ENCODE data around the gene PHF21A. TPM values are rescaled to one million over a fixed set of nuclear protein-coding genes. Genes with fewer than 3 reads are reported as not detected.
A peak's percentile ranks its signal among the peaks of the same experiment; 100 is the strongest.

The PHF21A gene
- total and polyA plus RNA-seq, 10 of the 15 experiments (the other 5 are each of a cell fraction or from before 2014, with no cell fraction given), result 2.6 to 37.2 (median 16.0) TPM

DNA sequence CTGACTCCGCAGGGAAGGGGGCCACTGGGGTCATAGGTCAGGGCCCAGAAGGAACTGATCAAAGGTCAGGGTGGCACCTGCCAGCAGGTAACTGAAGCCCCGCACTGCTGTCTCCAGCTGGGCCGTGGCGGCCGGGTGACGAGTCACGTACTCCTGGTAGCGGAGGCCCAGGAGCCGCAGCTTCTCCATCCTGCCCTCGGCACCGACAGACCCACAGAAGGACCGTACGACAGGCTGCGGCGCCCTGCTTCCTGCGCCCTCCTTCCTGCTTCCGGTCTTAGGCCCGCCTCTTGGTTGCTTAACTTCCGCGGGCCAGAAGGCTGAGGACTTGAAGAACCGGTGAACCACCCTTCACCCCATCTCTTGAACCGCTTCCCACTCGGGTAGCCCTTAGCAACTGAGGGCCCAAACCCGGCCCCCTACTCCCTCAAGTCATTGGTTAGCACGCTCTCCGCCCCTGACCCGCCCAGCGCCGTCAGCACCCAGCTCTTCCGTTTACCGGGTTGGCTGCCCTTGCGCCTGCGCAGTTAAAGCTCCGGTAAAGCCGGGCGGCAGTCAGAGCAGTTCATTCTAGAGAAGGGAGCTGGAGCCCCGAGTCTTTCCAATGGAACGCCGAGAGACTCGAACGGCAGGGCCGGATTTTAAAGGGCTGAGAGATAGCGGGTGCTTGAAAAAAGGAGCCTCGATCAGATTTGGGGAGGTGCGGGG is 203.5 kb downstream of the PHF21A start, which contains the start of gene PEX16 (continued):
- no peak for TF ChIP-seq CBFB (IDR thresholded peaks at IDR 0.05; ENCODE audit: low read depth)
- TF ChIP-seq SMAD5 (IDR thresholded peaks at IDR 0.05; ENCODE audit: low read depth), result peak; percentile 79; the same call in 1 of the 2 replicates
- TF ChIP-seq NR2C2 (IDR thresholded peaks at IDR 0.05; ENCODE audit: borderline replicate concordance, control insufficient read depth, insufficient read length, low read depth), result peak; percentile 86
- no peak for TF ChIP-seq SREBF2 (IDR thresholded peaks at IDR 0.05; ENCODE audit: low read length)
- peak; percentile 78 to 99 for TF ChIP-seq SRF (IDR thresholded peaks at IDR 0.05; ENCODE audit: low read depth in 2 of 2, low read length in 2 of 2)
- no peak for TF ChIP-seq FOXK2 (IDR thresholded peaks at IDR 0.05)
- peak; percentile 62 for TF ChIP-seq HCFC1 (IDR thresholded peaks at IDR 0.05; ENCODE audit: low read length)
- peak; percentile 58 for TF ChIP-seq SP1 (IDR thresholded peaks at IDR 0.05; ENCODE audit: low read depth, low read length)
- TF ChIP-seq, protein P1, sequence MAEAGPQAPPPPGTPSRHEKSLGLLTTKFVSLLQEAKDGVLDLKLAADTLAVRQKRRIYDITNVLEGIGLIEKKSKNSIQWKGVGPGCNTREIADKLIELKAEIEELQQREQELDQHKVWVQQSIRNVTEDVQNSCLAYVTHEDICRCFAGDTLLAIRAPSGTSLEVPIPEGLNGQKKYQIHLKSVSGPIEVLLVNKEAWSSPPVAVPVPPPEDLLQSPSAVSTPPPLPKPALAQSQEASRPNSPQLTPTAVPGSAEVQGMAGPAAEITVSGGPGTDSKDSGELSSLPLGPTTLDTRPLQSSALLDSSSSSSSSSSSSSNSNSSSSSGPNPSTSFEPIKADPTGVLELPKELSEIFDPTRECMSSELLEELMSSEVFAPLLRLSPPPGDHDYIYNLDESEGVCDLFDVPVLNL (IDR thresholded peaks at IDR 0.05; ENCODE audit: low read depth, low read length), result no peak
- no peak for TF ChIP-seq CHD1 (IDR thresholded peaks at IDR 0.05; ENCODE audit: low read depth, low read length)
- no peak for TF ChIP-seq ZBED1 (IDR thresholded peaks at IDR 0.05; ENCODE audit: borderline replicate concordance)
- peak; percentile 67; the same call in 1 of the 2 replicates for TF ChIP-seq POLR2AphosphoS2 (IDR thresholded peaks at IDR 0.05; ENCODE audit: low read depth, low read length)
- TF ChIP-seq CHD4 (IDR thresholded peaks at IDR 0.05), result no peak
- no peak for TF ChIP-seq EED (IDR thresholded peaks at IDR 0.05; ENCODE audit: low read depth)
- no peak for TF ChIP-seq RB1 (IDR thresholded peaks at IDR 0.05; ENCODE audit: borderline replicate concordance)
- no peak for TF ChIP-seq BRCA1 (IDR thresholded peaks at IDR 0.05; ENCODE audit: low read depth, low read length)
- TF ChIP-seq BACH1 (IDR thresholded peaks at IDR 0.05; ENCODE audit: borderline replicate concordance), result peak; percentile 67
- TF ChIP-seq, protein P2, sequence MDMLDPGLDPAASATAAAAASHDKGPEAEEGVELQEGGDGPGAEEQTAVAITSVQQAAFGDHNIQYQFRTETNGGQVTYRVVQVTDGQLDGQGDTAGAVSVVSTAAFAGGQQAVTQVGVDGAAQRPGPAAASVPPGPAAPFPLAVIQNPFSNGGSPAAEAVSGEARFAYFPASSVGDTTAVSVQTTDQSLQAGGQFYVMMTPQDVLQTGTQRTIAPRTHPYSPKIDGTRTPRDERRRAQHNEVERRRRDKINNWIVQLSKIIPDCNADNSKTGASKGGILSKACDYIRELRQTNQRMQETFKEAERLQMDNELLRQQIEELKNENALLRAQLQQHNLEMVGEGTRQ (IDR thresholded peaks at IDR 0.05; ENCODE audit: borderline replicate concordance, low read depth, low read length), result no peak
- TF ChIP-seq, protein P3, sequence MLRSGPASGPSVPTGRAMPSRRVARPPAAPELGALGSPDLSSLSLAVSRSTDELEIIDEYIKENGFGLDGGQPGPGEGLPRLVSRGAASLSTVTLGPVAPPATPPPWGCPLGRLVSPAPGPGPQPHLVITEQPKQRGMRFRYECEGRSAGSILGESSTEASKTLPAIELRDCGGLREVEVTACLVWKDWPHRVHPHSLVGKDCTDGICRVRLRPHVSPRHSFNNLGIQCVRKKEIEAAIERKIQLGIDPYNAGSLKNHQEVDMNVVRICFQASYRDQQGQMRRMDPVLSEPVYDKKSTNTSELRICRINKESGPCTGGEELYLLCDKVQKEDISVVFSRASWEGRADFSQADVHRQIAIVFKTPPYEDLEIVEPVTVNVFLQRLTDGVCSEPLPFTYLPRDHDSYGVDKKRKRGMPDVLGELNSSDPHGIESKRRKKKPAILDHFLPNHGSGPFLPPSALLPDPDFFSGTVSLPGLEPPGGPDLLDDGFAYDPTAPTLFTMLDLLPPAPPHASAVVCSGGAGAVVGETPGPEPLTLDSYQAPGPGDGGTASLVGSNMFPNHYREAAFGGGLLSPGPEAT (IDR thresholded peaks at IDR 0.05; ENCODE audit: low read depth), result peak; percentile 89
- peak; percentile 12 for TF ChIP-seq RELA (IDR thresholded peaks at IDR 0.05; ENCODE audit: borderline replicate concordance, partially characterized antibody)
- no peak for TF ChIP-seq TARDBP (IDR thresholded peaks at IDR 0.05; ENCODE audit: borderline replicate concordance)
- no peak for TF ChIP-seq IRF4 (IDR thresholded peaks at IDR 0.05; ENCODE audit: low read depth, low read length)
- TF ChIP-seq SMC3 (IDR thresholded peaks at IDR 0.05; ENCODE audit: borderline replicate concordance, low read length), result no peak
- TF ChIP-seq, protein P4, sequence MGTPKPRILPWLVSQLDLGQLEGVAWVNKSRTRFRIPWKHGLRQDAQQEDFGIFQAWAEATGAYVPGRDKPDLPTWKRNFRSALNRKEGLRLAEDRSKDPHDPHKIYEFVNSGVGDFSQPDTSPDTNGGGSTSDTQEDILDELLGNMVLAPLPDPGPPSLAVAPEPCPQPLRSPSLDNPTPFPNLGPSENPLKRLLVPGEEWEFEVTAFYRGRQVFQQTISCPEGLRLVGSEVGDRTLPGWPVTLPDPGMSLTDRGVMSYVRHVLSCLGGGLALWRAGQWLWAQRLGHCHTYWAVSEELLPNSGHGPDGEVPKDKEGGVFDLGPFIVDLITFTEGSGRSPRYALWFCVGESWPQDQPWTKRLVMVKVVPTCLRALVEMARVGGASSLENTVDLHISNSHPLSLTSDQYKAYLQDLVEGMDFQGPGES (IDR thresholded peaks at IDR 0.05), result no peak
- TF ChIP-seq HDAC2 (IDR thresholded peaks at IDR 0.05), result no peak
- TF ChIP-seq PAX8 (IDR thresholded peaks at IDR 0.05), result no peak

Measured in GM12878 (cell line).